ENCODE measurements around the gene ARHGEF10L.

Gene ARHGEF10L

DNA sequence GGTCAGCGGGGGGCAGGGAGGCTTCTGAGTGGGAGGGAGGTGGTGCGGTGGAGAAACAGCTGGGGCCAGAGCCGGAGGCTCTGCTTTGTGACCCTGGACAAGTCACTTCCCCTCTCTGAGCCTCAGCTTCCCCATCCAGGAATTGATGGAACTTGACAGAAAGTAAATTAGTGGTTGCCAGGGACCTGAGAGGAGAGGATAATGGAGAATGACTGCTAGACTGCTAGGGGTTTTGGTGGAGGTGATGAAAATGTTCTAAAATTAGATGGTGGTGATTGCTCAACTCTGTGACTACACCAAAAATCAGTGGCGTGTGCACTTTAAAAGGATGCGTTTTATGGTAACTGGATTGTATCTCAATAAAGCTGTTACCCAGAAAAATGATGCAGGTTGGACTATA is 100.9 kb downstream of the ARHGEF10L start:
- DNase-seq = no peak

DNA sequence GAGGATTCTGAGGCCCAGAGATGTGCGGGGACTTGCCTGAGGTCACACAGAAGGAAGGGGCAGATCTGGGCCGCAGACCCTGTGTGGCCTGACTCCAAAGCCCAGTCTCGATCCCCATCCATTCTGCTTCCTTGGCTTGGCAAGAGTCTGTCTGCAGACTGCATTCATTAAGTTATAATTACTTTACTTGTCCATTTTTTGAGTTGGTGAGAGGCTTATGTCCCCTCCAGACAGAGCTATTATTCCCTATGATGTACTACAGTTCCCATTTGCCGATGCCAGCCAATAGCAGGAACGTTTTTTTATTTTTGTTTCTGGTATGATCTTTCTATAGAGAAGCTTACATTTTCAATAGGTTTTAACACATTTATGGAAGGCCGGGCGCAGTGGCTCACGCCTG is 101.5 kb downstream of the ARHGEF10L start:
- no peak for DNase-seq

DNA sequence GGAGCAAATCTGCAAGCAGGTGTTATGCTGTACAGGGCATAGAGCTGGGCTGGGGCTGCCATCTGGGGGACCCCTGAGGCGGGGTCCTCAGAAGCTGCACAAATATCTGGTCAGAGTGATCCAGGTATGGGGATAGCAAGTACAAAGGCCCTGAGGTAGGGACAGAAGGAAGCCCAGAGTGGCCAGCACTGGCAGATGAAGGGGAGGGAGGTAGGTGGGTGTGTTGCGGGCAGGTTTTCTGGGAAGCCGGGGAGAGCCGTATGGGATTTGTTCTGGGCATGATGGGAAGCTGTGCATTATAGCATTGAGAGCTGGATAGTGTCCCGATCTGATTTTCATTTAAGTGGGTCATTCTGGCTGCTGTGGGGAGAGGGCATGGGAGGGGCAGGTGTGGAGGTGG is 102.7 kb downstream of the ARHGEF10L start:
- no peak for DNase-seq

DNA sequence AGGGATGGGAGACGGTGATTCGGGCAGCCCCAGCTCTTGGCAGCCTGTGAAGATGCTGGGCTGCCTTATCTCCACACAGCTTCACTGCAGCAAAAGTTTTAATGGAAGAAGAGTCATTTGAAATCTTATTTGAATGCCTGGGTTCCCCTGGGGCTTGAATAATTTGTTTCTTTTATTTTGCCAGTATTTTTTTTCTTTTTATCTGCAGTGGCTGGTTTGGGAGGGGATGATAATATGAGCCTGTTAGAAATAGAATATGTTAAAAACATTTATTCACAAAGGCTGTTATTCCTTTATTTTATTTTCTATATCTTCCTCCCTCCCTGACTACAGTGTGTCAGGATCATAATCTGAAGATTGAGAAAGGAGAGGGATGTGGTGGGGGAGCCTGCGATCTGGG is 103.4 kb downstream of the ARHGEF10L start:
- no peak for DNase-seq

DNA sequence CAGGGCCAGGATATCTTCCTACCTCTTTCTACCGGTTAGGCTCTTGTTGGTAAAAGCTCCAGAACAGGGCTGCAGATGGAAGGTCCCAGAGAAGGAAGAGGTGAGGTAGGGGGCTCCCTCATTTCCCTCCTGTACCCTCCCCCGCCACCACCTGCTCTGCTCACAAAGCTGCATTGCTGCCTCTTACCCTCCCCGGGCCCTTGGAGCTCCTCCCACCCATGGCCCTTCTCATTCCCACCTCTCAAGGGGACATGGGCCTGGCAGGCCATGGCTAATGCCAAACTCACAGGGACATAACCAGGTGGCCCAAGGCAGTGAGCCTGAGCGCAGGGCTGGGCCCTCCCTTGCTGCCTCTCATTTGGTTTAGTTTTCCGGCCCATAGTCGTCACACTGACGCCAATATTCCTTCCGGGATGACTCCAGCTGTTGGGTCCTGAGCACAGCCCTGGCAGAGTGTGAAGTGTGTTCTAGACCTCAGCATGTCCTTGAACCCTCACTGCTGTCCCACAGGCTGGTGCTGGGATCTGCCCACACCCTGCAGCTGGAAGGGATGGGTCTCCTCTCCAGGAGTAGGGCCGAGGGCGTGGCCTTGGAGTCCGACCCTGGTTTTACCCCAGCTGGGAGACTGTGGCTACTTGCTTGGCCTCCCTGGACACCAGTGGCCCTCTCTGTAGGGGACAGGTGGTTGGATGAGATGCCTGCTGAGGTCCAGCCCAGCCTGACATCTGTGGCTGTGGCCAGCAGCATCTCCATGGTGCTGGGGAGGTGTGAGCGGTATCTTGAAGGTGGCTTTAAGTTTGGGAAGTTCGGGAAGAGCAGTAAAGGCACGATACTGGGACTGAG is 104.6 kb downstream of the ARHGEF10L start:
- no peak for DNase-seq

DNA sequence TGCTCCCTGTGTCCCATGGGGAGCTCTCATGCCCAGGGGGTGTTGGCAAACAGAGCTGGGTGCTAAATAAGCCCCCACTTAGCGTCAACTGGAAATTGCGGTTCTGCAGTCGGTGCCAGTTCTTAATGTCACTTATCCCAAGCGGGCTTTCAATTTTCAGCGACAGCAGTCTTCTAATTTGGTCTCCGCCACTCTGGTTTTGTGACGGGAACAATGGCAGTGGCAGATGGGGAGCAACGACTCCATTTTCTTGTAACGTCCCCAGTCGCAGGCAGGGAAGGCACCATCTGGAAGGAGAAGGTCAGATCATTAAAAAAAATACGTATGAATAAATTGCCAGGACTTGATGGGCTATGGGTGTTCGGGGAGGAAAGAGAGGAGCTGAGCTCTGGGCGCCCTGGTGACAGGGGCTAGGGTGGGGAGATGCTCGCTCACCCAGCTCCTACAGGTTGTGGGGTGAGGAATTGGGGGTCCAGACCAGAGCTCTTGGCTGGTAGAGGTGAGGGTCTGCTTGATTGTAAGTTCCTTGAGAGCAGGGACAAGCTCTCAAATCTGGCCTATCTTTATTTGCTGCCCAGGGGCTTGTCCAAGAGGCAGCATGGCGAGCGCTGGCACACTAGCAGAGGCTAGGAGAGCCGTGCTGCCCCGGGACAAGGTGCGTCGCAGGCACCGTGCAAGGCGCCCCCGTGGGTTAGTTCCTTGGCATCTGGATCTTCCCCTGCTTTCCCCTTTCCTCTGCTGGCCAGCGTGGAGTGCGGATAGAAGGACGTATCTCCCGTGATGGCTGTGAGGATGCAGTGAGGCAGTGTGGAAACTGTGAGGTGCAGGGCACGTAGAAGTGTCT is 105.8 kb downstream of the ARHGEF10L start:
- DNase-seq = no peak

DNA sequence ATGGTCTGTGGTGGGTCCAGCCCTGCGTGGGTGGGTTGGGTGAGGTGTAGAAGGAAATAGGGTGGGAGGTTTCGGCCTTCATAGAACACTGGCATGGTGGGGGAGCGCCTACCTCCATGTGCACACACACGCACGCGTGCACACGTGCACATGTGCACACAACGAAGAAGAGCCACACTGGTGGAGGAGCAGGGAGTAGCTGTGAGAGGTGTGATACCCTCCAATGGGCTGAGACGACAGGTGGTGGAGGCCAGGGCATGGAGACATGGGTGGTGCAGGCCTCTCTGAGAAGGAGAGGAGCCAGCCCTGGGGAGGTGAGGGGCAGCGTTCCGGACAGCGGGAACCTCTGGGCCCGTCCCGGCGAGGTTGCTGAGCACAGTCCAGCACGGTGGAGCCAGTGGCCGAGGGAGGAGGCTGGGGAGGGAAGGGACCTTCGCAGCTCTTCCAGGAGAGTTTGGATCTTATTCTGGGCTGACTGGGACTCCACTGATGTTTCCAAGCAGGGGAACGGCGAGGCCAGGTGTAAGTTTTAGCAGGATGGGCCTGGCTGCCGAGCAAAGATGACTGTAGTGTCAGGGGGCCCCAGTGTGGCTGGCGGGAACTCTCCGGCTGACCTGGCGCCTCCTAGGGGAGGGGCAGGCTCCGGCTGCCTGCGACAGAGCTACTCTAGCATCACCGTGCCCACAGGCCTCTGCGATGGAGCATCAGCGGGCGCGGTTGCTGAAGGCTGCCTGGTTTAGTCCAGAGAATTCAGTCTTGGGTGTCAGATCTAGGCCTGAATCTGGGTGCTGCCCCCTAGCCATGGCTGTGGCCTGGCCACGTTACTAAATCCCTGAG is 107.2 kb downstream of the ARHGEF10L start:
- DNase-seq = no peak

DNA sequence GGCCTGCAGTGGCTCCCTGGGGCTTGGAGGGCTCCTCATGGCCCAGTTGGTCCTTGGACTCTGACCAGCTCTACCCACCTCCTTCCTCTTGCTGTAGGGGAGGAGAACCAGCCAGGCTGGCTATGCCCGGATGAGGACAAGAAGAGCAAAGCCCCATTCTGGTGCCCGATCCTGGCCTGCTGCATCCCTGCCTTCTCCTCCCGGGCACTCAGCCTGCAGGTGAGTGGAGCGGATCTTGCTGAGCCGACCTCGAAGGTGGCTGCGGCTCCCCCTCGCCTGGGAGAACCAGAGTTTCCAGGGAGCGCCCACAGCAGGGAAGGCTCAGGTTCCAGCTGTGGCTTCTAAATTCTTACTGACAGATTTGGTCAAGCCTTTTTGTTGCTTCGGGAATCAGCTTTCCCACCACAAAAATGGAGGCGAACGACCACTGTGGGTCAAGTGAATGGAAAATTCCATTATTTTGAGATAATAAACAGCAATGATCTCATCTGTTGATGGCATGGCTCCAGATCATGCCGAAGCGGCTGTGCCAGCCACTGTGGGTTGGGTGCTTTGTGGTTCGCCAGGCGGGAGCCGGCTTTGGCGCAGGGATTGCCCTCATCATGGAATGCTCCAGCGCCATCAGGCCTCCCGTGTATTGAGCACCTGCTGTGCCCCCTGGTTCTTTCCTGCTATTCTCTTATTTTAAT is 109.1 kb downstream of the ARHGEF10L start:
- DNase-seq = no peak

DNA sequence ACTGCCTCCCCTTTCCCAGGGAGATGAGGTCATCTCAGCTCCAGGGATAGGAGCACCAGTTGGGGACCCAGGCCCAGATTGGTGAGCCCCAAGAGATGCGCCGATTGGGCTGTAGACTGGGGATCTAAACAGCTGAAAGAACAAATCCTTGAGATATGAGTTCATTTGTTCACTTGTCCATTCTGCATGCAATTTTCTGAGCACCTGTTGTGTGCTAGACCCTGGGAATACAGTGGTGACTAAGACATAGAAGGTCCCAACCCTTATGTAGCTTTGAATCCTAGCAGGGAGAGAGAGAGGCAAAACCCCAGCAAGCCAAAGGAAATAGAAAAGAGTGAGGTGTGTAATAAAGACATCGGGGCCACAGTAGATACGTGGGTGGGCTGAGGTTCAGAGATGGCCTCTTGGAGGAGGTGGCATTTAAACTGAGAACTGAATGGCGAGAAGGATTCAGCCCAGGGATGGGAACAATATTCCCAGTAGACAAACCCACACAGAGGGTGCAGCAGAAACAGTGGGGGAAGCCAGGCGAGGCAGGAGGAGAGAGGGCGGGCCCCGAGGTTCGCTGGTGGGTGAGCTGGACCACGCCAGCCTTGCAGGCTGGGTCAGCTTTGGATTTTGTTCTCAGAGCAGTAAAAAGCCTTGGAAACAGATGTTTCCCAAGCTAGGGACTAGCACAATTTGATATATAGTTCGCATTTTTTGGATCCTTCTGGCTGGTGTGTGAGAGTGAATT is 110.0 kb downstream of the ARHGEF10L start:
- DNase-seq = no peak

DNA sequence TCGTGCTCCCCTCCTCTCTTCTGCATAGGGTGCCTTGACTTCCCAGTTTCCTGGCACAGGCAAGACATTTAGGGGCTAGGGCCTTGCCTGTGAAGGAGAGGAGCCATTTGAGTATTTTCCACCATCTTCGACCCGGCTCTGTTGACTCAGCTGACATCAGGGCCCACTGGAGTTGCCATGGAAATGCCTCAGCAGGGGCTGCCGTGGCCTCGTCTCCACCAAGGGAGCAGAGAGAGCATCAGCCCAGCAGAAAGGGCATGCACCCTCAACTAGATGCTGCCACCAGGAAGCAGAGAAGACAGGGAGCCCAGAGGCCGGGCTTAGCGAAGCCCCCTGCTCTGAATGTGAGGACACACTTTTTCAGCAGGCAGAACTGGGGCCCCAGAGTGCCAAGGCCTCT is 113.8 kb downstream of the ARHGEF10L start:
- DNase-seq = no peak

DNA sequence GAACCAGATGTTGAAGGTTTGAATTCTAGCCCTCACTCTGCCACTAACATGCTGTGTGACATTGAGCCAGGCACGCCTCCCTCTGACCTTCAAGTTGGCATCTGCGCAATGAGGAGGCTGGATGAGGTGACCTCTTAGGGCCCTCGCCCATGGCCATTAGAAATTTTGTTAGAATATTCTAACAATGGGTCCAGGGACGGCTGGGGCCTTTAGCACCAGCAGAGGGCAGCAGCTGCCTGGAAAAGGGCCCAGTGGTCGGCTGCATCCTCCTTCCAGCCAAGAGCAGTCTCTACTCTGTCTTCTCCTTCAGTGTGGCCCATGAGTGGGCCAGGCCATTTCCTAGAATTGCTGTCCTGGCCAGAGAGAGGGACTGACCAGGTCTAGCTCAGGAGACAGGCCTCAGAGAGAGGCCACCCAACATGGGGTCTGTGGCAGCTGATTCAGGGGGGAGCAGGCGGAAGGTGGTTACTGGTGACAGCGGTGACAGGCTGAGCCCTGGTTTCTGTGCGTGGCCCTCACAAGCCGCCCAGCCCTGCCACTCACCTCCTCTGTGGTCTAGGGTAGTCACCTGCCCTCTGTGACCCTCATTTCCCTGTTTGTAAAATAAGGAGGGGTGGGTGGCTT is 114.3 kb downstream of the ARHGEF10L start:
- DNase-seq = peak; percentile 18

DNA sequence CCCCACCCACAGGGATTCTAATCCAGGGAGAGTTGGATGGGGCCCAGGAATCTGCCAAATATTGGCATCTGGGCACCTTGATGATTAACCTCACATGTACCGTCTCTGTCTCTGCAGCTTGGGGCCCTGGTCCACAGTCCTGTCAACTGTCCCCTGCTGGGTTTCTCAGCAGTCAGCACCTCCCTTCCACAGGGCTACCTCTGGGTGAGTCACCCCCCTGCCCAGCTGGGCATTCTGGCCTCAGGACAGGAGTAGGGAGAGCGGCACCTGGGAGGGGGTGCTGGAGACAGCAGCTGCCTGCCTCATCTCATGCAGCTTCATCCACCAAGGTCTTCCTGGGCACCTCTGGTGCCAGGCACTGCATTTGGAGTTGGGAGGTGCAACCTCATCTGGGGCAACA is 115.0 kb downstream of the ARHGEF10L start:
- no peak for DNase-seq

DNA sequence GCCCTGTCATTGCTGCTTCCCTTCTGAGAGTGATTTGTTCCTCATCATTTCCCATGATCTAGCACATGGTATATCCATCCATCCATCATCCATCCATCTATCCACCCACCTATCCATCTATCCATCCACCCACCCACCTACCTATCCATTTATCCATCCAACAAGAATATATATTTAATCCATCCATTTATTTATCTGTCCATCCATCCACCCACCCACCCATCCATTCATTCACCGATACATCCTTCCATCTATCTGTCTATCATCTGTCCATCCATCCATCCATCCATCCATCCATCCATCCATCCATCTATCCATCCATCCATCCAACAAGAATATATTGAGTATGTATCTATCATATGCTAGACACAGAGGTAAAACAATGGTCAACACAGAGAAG is 115.7 kb downstream of the ARHGEF10L start:
- no peak for DNase-seq

DNA sequence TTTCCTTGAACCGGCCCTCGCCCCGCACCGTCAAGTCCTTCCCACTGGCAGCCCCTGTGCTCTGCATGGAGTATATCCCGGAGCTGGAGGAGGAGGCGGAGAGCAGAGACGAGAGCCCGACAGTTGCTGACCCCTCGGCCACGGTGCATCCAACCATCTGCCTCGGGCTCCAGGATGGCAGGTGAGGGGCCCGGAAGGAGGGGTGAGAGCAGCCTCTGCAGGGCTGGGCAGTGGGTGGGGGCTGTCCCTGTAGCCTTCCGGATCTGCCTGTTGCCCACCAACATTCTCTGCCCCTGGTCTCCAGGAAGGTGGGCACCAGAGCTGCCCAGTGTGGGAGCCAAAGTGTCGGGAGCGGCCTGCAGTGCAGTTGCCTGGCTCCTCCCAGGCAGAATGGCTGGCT is 116.4 kb downstream of the ARHGEF10L start:
- no peak for DNase-seq

DNA sequence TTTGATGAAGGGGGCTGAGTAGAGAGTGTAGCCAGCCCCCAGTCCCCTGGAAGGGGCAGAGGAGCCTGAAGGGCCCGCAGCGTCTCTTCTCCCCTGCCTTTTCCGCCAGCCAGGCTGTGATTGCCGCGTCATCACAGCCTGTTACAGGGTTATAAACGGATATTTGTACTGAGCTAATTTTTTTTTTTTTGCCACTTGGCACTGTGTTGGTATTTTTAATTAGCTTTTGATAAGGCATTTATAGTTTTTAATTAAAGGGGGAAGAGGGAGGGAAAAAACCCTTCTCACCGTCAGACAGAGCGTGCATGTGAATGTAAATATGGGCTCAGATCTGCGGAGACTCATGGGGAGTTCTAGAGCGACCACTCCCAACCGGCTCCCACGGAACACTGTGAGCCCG is 117.9 kb downstream of the ARHGEF10L start:
- DNase-seq = no peak

DNA sequence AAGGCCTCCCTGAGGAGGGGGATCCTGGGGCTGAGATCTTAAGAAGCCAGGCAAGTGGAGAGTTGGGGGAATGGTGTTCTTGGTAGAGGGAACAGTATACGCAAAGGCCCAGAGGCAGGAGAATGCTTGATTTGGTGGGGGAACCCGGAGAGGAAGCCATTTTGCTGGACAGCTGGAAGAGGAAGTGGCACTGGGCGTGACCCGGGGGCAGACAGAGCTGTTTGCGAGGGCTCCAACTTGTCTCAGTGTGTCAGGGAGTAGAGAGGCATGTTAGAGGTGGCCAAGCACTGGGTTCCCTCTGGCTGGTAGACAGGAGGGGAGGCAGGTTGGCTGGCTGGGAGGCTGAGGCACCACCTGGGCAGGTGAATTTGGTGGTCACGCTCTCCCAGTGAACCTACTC is 119.3 kb downstream of the ARHGEF10L start:
- DNase-seq = no peak

DNA sequence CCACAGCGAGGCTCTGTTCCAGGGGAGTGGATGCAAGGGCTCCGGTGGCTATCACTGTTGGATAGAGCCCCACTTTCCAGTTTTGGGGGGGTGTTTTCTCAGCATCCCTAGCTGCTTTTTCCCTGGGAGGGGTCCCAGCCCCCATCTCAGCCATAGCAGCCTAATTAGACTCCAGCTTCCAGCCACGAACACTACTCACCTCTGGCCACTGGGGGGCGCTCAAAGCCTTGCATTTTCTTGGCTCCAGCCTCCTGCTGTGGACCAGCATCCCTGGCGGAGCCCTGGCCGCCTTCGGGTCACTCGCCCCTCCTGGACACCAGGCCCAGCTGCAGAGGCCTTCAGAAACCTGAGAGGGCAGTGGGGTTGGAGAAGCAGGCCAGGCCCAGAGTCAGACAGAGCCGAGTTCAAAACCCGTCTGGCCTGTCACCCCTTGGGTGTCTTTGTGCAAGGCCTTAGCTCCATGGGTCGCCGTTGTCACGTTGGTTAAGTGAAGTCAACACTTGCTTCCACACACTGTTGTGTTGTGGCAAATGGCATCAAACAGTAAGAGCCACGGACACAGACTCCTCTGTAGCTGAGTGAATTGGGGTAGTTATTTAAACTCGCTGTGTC is 122.2 kb downstream of the ARHGEF10L start:
- DNase-seq = peak; percentile 54

DNA sequence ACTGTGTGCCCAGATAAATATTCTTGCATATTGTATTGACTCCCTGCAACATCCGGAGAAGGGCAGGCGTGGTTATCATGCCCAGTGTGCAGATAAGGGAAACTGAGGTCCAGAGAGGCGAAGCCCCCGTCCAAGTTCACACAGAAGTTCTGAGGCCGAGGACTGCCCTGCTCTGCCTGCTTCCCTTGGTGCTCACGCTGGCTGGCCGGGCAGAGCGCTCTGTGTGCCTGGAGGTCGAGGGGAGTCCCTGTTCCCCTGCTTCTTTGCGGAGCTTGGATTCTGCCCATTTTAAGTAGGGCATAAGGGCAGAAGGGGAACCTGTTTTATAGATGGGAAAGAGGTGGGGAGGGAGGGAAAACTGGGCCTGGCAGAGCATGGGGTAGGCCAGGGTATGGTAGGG is 122.8 kb downstream of the ARHGEF10L start:
- DNase-seq = no peak

DNA sequence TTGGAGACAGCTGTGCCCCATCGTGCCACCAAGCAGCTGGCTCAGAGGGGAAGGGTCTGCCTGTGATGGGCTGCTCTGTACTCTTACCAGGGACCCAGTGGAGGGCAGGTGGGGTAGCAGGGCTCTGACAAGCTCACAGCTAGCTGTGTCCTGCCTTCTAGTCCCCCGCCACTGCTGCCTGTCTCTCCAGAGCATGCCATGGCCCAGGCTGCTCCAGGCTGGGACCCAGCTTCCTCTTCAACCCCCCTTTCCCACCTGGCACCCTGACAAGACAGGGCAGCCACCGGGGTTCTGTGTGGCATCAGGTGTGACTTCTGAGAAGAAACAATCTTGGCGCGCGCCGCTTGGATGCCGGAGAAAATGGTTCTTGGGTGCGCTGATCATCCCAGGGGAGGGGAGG is 123.3 kb downstream of the ARHGEF10L start:
- DNase-seq = no peak

DNA sequence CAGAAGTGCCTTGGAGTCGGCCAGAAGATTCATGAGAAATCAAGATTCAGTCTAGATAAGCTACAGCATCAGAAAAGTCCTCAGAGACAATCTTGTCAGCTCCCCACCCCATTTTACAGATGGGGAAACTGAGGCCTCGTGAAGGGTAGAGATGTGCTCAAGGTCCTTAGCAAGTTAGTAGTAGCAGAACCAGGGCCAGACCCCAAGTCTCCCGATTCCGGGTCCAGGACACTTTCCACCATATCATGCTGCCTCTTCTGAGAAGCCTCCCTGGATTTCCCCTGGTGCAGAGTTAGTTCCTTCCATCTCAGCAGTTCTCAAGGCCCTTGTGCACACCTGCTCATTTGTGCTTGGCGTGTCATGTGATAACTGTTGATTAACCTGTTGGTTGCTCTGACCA is 124.1 kb downstream of the ARHGEF10L start:
- DNase-seq = no peak

DNA sequence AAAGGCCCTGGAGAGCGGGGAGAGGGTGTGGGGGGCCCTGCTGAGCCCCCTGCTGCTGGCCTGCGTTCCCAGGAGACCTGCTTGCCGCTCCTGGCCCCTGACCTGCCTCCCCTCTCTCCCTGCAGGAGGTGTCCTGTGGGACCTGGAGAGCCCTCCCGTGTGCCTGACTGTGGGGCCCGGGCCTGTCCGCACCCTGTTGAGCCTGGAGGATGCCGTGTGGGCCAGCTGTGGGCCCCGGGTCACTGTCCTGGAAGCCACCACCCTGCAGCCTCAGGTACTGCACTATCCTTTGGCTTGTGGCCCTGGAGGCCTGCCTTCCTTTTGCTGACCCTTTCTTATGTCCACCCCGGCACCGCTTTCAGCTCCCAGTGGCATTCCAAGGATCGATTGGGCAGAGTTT is 124.8 kb downstream of the ARHGEF10L start:
- DNase-seq = no peak
